Epidermal melanocyte (primary cell): ENCODE data around the gene CNN2.

Experiments
- DNase-seq: peaks from one replicate; pipeline ENCODE4 v3.0.0; 2011; ENCODE audit warnings: low spot score; ENCODE audit not compliant: insufficient read length

CNN2 gene

DNA sequence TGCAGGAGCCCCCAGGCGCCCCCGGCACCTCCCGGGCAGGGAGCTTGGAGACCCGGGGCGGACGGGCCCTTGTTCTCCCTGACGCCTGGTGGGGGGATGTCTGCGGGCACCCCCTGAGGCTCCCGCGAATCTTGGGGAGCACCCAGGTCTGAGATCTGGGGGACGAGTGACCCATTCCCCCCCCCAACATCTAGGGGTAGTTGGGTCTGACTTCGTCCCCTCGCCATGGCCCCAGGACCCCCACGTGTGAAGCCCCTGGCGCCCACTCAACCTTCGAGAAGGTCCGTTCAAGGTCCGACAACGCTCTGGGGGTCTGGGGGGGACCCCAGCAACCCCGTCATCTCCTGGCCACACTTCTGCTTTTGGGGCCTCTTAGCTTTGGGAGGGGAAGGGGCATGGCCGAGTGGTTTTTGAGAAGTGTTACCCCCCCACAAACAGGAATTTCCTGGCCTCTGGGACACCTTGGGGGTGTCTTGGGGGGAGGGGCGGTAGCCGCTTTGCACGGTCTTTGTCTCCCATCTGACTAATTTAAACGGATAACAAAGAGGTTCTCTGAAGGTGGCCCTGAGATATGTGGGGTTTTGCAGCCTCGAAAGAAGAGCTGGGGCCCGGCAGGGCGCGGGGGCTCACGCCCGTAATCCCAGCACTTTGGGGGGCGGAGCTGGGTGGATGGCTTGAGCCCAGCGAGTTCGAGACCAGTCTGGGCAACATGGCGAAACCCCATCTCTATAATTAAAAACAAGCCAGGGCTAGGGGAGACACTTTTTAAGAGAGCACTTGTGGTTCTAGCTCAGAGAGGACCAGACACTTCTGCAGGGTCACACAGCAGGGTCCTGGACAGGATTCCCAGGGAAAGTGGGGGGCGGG, 608 bp downstream of the CNN2 start:
- DNase-seq = peak; percentile 24

DNA sequence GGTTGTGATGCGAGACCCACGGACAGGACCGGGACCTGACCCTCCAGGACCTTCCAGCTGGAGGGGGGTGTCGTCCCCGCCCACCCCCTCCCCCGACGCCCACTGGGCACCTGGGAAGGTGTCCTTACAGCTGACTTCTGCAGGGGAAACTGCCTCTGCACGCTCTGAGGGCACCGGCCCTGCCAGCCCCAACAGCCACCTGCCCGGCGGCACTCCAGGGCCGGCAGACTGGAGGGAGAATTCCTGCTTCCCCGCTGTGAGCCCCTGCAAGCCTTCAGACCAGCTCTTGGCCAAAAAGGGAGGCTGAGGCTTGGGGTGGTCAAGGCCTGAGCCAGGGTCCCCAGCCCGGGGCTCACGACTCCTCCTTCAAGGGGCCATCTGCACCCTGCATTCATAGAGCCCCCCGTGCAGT, 1.2 kb downstream of the CNN2 start:
- DNase-seq = no peak

DNA sequence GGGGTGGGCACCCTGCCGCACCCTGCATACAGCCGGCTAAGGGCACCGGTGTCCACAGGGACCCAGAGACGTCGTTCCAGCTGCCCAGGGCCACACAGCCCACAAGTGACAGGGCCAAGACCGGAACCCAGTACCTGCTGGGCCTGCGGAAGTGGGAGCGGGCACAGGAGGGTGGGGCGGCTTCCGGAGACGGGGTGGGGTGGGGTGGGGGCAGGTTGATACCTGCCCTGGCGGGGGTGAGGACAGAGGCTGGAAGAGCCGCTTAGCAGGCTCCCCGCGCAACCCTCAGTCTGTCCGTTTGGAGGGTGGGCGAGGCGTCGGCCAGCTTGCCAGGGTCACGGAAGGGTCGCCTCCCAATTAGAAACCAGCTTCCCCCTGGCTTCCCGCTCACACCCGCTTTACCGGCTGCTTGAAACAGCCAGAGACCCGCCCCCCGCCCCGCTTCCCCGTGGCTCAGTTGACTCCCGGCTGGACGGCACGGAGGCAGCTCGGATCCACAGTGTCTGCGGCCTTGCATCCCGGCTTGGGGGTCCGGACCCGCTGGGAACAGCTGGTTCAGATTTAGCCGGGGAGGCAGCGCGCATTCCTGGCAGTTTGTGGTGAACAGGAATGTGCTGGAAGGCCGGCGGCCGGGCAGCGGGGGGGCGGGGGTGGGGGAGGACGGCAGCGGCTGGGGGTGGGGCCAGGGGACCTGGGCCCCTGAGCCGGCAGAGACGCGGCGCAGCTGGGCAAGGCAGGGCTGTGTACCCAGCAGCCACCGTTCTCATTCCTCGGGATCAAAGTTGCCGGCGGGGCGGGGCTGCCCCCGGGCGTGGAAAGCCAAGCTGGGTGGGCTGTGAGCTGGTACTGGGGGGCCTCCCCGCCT, 1.9 kb downstream of the CNN2 start:
- peak; percentile 98 for DNase-seq

DNA sequence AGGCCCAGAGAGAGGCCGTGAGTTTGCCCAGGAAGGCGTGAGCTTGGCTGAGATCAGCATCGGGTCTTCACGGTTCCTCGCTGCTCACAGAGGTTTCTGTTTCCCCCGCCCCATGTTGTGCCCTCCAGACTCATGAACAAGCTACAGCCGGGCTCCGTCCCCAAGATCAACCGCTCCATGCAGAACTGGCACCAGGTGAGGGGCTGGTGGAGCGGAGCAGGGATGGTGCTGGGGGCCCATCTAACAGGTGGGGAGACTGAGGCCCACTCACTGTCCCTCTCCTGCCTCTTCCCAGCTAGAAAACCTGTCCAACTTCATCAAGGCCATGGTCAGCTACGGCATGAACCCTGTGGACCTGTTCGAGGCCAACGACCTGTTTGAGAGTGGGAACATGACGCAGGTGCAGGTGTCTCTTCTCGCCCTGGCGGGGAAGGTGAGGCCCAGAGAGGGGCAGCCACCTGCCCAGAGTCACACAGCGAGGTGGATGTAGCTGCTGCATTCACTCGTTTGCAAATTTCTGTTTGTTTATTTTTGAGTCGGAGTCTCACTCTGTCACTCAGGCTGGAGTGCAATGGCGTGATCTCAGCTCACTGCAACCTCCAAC, 6.0 kb downstream of the CNN2 start:
- peak; percentile 3 for DNase-seq

DNA sequence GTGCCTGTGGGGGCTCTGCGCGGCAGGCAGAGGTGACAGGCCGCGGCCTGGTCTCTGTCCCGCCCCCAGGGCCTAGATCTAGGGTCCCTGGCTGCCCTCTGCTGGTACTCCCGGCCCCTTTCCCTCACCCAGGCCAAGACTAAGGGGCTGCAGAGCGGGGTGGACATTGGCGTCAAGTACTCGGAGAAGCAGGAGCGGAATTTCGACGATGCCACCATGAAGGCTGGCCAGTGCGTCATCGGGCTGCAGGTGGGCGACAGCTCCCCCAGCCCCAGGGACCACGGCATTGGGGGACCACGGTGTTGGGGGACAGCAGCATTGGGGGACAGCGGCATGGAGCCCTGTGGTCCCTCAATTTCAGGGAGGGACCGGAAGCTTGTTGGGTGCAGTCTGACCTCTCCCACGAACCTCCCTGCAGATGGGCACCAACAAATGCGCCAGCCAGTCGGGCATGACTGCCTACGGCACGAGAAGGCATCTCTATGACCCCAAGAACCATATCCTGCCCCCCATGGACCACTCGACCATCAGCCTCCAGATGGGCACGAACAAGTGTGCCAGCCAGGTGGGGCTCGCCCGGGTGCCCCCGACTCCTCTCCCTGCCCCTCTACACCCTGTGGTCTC, 9.7 kb downstream of the CNN2 start:
- DNase-seq = no peak

DNA sequence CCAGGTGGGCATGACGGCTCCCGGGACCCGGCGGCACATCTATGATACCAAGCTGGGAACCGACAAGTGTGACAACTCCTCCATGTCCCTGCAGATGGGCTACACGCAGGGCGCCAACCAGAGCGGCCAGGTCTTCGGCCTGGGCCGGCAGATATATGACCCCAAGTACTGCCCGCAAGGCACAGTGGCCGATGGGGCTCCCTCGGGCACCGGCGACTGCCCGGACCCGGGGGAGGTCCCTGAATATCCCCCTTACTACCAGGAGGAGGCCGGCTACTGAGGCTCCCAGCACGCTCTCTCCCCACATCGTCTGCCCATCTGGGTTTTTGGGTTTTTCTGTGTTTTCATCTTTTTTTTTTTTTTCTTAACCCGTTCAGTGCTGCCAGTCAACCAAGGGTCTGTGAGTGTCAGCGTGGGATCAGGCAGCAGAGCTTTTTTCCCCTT, 11.2 kb downstream of the CNN2 start:
- DNase-seq = no peak

DNA sequence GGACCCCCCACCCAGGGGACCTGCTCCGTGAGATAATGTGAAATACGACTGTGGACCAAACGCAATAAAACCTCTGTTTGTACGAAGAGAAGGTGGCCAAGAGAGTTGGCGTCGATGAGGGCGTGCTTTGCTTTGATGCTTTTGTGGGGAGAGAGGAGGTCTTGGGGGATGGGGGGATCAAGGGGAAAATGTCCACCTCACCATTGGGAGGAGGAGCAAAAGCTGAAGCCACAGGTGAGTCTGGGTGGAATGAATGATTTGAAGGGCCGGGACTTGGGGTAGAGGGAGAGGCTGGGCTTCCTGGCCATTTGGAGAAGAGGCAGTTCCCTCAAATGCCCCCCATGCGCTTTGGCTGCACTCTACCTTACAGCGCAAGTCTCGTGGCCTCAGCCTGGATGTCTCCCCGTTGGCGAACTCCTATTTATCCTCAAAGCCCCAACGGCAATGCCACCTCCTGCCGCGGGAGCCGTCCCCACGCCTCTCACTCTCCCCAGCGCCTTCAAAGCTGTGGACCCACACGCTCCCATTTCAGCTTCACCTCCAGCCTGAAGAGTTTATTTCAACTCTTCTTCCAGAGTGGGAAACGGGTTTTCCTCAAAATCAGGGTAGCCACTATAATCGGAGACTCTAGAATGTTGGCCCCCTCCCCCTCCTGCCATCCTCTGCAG, 12.7 kb downstream of the CNN2 start:
- DNase-seq = no peak

DNA sequence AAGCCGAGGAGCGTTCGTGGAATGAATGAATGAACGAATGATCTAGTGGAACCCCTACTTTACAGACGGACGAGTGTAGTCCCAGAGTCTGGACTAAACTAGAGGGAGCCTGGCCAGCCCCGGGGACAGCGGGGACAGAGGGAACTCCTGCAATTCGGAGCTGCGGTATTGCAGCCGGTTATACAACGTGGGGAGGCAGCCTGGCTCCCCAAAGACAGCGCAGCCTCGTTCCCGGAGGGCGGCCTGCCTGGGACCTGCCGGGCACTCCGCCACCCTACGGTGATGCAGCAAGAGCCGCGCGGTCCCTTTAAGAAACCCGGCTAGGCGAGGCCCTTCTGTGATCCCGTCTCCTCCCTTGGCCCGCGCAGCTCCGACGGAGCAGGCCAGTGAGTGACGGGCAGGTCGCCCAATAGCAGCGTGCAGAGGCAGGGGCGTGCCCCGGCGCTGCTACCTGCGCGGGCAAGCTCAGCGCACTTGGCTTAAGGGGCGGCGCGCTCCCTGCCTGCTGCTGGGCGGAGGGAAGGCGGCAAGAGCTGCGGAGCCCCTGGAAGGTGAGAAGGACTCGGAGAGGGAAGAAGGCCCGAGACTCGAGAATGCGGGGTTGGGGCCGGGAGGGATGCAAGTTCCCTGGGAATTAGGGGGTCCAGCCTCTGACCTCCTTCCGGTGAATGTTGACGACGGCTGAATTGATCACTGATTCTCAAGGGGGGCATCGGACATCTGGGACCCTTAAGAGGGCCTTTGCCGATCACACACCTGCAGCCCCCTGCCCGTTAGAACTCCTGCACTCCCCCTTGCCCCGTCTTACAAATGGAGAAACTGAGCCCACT, 13.5 kb downstream of the CNN2 start, which contains the start of gene ABCA7:
TSS of gene ABCA7 (plus strand) at position 462 of the 830 bp plus-strand sequence. CDS start 1,255 bp downstream, outside the sequence.
- DNase-seq = peak; percentile 90

DNA sequence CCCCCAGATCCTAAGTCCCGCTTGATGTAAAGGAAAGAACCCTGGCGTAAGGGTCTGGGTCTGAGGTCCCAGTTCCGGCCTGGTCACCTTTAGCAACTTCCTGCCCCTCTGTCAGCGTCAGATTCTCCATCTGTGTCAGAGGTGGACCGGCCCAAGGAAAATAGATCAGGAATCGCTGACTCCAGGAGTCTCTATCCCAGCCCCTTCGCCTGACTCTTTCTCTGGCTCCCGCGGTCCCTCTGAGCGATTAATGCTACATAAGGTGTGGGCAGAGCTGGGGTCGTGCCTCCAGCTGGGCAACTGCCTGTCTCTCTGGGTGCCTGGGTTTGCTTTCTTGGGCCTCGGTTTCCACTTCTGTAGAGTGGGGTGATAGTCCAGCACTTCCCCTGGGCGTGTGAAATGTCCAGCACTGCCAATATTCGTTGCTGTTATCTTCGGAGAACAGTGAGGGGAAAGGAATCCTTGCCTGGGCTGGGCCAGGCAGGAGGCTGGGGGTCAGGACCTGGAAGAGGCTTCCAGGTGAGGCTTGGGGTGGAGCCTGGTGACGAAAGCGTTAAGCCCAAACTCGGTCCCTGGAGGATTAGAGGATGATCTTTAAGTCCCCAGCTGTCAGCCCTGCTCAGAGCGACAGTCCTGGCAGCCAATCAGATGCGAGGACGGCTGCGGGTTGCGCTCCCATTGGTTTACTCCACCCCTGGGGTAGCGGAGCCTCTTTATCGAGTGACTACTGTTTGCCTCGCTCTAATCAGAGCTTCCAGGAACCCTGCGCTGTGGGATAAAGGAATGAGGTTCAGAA, 14.3 kb downstream of the CNN2 start:
- peak; percentile 100 for DNase-seq

DNA sequence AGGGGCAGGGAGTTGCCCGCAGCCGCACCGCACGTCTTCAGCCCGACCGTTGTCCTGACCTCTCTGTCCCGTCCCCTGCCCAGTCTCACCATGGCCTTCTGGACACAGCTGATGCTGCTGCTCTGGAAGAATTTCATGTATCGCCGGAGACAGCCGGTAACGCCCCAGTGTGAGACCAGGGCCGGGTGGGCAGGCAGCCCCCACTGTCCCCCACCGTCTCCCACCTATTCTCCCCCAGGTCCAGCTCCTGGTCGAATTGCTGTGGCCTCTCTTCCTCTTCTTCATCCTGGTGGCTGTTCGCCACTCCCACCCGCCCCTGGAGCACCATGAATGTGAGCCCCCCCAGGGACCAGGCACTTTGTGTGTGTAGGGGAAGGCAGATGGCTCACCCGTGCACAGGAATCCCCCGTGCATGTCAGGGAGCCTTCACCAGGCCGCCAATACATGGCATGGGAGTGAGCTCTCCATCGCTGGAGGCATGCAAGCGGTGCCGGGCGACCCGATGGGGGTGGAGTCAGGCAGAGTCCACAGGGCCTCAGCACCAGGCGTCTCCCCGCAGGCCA, 14.9 kb downstream of the CNN2 start:
- DNase-seq = no peak

DNA sequence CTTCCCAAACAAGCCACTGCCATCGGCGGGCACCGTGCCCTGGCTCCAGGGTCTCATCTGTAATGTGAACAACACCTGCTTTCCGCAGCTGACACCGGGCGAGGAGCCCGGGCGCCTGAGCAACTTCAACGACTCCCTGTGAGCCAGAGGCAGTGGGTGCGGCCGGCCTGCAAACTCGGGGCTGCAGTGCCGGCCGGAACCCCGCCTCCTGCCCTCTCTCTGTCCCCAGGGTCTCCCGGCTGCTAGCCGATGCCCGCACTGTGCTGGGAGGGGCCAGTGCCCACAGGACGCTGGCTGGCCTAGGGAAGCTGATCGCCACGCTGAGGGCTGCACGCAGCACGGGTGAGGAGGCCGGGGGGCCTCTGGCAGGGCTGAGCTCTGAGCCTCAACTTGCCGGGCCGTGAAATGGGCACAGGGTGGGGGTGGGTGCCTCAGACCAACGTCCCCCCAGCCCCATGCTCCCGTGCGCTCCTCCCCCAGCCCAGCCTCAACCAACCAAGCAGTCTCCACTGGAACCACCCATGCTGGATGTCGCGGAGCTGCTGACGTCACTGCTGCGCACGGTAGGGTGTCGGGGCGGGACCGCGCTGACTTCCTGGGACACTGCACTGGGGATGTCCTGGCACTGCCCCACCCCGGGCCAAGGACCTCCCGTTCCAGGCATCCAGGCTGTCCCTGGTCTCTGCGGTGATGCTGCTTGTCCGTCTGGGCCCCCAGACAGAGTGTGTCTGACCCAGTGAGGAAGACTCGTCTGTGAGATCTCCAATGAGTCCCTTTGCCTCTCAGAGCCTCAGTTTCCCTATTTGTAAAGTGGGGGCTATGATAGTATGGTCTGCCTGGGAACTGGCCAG, 15.7 kb downstream of the CNN2 start:
- no peak for DNase-seq

DNA sequence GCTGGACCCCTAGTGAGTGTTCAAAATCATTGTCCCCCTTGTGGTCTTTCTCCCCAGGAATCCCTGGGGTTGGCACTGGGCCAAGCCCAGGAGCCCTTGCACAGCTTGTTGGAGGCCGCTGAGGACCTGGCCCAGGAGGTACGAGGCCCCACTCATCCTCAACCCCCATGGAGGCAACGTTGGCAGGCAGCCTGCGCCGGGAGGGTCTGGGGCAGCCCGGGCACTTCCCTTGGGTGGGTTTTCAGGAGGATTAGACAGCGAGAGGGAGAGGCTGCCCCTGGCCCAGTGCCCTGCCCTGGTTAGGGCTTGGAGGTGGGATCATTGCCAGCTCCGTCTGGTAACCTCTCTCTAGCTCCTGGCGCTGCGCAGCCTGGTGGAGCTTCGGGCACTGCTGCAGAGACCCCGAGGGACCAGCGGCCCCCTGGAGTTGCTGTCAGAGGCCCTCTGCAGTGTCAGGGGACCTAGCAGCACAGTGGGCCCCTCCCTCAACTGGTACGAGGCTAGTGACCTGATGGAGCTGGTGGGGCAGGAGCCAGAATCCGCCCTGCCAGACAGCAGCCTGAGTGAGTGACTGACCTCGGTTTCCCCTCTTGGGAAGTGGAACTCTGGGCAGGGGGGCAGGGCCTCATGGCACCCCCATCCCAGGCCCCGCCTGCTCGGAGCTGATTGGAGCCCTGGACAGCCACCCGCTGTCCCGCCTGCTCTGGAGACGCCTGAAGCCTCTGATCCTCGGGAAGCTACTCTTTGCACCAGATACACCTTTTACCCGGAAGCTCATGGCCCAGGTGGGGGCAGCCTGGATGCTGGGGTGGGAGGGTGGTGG, 16.5 kb downstream of the CNN2 start:
- DNase-seq = peak; percentile 6

DNA sequence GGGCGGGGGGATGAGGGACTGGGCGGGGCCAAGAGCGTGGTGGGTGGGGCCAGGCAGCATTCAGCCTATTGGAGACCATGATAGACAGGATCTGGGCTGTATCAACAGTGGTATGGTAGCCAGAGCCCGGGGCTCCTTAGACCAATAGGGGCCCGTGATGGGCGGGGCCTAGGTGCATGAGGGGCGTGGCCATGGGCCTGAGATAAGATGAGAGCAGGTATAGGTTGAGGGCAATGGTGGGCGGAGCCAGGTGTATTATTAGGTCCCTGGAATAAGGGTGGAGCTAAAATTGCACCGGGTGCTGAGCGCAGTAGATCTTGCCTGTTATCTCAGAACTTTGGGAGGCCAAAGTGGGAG, 18.8 kb downstream of the CNN2 start:
- DNase-seq = no peak

DNA sequence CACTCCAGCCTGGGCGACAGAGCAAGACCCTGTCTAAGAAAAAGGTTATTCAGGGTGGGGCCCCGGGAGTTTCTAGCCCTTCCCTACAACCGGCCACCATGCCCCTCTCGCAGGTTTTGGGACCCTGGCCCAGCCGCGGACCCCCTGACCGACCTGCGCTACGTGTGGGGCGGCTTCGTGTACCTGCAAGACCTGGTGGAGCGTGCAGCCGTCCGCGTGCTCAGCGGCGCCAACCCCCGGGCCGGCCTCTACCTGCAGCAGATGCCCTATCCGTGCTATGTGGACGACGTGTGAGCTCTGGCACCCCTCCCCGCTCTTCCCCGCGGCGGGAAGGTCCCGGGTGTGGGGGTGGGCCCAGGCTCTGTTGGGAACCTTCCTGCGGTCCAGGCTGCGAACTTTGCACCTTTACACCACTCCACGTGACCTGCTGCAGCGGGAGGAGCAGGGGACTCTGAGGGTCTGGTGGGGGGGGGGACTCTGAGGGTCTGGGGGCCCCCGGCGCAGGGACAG, 19.8 kb downstream of the CNN2 start:
- DNase-seq = no peak

DNA sequence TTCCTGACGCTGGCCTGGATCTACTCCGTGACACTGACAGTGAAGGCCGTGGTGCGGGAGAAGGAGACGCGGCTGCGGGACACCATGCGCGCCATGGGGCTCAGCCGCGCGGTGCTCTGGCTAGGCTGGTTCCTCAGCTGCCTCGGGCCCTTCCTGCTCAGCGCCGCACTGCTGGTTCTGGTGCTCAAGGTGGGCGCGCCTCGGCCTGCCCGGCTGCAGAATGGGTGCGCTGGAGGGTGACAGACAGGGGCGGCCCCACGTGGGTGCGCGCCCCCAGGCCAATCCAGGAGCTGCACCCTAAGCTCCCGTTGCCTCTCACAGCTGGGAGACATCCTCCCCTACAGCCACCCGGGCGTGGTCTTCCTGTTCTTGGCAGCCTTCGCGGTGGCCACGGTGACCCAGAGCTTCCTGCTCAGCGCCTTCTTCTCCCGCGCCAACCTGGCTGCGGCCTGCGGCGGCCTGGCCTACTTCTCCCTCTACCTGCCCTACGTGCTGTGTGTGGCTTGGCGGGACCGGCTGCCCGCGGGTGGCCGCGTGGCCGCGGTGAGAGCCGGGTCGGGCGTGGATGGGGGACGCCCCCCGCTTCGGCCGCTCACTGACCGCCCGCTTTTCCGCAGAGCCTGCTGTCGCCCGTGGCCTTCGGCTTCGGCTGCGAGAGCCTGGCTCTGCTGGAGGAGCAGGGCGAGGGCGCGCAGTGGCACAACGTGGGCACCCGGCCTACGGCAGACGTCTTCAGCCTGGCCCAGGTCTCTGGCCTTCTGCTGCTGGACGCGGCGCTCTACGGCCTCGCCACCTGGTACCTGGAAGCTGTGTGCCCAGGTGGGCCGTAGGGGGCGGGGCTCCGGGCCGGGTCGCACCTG, 20.7 kb downstream of the CNN2 start:
- DNase-seq = no peak

DNA sequence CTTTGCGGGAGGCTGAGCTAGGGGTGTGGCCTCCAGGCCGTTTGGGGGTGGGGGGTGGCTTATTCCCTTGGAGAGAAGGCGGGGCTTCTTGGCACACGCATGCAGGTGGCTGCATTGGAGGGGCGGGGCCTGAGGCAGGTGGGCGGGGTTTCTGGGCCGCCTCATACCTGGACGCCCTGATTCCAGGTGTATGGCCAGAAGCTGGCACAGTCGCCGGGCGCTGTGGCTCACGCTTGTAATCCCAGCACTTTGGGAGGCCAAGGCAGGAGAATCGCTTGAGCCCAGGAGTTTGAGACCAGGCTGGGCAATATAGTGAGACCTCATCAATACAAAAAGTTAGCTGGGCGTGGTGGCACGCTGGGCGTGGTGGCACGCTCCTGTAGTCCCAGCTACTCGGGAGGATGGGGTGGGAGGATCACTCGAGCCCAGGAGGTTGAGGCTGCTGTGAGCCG, 21.3 kb downstream of the CNN2 start:
- no peak for DNase-seq
